Ishikawa (cell line): Measurements from ENCODE around the gene PGAM2.

Source experiments
- CEBPB ChIP-seq: IDR thresholded peaks from 2 replicates; pipeline ENCODE4 v1.6.1; 2012
- CREB1 ChIP-seq: IDR thresholded peaks from 2 replicates; pipeline ENCODE4 v1.6.1; 2012; ENCODE audit warnings: low read depth
- EGR1 ChIP-seq: IDR thresholded peaks from 2 replicates; pipeline ENCODE4 v1.6.1; 2012
- EP300 ChIP-seq: IDR thresholded peaks from 2 replicates; pipeline ENCODE4 v1.6.1; 2012; ENCODE audit warnings: borderline replicate concordance
- FOXM1 ChIP-seq: IDR thresholded peaks from 2 replicates; pipeline ENCODE4 v1.6.1; 2012; ENCODE audit warnings: low read depth, borderline replicate concordance
- NFIC ChIP-seq: IDR thresholded peaks from 2 replicates; pipeline ENCODE4 v1.6.1; 2012
- RAD21 ChIP-seq: IDR thresholded peaks from 2 replicates; pipeline ENCODE4 v1.6.1; 2012; ENCODE audit warnings: low read depth
- TAF1 ChIP-seq: IDR thresholded peaks from 2 replicates; pipeline ENCODE4 v1.6.1; 2012; ENCODE audit warnings: low read depth, mild to moderate bottlenecking
- TCF12 ChIP-seq: IDR thresholded peaks from 2 replicates; pipeline ENCODE4 v1.6.1; 2012; ENCODE audit warnings: low read depth
- TEAD4 ChIP-seq: IDR thresholded peaks from 2 replicates; pipeline ENCODE4 v1.6.1; 2012
- YY1 ChIP-seq: IDR thresholded peaks from 2 replicates; pipeline ENCODE4 v1.6.1; 2012; ENCODE audit warnings: low read depth
- ZBTB7A ChIP-seq: IDR thresholded peaks from 2 replicates; pipeline ENCODE4 v1.6.1; 2012; ENCODE audit warnings: low read depth
- TF ChIP-seq, protein P1 (sequence below): IDR thresholded peaks from 2 replicates; pipeline ENCODE4 v1.6.1; 2012
- TF ChIP-seq, protein P2 (sequence below): IDR thresholded peaks from 2 replicates; pipeline ENCODE4 v1.6.1; 2012; ENCODE audit warnings: low read depth, mild to moderate bottlenecking
- TF ChIP-seq, protein P3 (sequence below): IDR thresholded peaks from 2 replicates; pipeline ENCODE4 v1.6.1; 2012

Gene PGAM2

DNA sequence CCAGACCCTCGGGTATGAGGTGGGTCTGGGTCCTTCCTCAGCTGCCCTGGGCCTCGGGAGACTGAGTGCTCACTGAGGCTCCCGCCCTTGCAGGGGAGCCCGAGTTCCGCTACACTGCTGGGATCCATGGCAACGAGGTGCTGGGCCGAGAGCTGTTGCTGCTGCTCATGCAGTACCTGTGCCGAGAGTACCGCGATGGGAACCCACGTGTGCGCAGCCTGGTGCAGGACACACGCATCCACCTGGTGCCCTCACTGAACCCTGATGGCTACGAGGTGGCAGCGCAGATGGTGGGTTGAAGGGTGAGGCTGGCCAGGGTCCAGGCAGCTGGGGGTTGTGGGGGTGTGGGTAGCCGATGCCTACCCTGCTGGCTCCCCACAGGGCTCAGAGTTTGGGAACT lies 46.4 kb upstream of the PGAM2 start:
- no peak for TF ChIP-seq EGR1
- no peak for TF ChIP-seq ZBTB7A
- TF ChIP-seq TEAD4 = no peak
- no peak for TF ChIP-seq FOXM1
- no peak for TF ChIP-seq CREB1
- TF ChIP-seq, protein P1, sequence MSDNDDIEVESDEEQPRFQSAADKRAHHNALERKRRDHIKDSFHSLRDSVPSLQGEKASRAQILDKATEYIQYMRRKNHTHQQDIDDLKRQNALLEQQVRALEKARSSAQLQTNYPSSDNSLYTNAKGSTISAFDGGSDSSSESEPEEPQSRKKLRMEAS = no peak
- no peak for TF ChIP-seq RAD21
- TF ChIP-seq CEBPB = no peak
- TF ChIP-seq TCF12 = no peak

DNA sequence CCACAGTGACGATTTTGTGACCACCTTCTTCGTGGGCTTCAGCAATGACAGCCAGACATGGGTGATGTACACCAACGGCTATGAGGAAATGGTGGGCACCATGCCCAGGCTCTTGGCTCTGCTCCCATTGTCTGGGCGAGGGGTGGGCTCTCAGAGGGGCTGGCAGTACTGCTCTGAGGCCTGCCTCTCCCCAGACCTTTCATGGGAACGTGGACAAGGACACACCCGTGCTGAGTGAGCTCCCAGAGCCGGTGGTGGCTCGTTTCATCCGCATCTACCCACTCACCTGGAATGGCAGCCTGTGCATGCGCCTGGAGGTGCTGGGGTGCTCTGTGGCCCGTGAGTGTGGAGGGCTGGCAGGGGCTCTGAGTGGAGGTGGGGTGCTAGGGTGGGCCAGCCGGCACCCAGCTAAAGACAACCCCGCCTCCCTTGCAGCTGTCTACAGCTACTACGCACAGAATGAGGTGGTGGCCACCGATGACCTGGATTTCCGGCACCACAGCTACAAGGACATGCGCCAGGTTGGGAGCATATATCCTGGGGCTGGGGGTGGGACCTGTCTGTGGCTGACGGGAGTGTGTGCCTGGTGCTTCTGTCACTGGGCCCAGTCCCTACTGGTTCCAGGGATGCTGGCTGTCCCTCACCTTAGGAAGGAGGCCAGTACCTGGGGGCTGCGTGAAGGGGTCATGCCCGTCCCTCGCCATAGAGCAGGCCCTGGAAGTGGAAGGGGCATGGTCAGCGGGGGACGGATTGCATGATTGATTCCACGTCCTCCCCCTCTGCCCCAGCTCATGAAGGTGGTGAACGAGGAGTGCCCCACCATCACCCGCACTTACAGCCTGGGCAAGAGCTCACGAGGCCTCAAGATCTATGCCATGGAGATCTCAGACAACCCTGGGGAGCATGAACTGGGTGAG lies 45.6 kb upstream of the PGAM2 start:
- no peak for TF ChIP-seq YY1
- TF ChIP-seq, protein P2, sequence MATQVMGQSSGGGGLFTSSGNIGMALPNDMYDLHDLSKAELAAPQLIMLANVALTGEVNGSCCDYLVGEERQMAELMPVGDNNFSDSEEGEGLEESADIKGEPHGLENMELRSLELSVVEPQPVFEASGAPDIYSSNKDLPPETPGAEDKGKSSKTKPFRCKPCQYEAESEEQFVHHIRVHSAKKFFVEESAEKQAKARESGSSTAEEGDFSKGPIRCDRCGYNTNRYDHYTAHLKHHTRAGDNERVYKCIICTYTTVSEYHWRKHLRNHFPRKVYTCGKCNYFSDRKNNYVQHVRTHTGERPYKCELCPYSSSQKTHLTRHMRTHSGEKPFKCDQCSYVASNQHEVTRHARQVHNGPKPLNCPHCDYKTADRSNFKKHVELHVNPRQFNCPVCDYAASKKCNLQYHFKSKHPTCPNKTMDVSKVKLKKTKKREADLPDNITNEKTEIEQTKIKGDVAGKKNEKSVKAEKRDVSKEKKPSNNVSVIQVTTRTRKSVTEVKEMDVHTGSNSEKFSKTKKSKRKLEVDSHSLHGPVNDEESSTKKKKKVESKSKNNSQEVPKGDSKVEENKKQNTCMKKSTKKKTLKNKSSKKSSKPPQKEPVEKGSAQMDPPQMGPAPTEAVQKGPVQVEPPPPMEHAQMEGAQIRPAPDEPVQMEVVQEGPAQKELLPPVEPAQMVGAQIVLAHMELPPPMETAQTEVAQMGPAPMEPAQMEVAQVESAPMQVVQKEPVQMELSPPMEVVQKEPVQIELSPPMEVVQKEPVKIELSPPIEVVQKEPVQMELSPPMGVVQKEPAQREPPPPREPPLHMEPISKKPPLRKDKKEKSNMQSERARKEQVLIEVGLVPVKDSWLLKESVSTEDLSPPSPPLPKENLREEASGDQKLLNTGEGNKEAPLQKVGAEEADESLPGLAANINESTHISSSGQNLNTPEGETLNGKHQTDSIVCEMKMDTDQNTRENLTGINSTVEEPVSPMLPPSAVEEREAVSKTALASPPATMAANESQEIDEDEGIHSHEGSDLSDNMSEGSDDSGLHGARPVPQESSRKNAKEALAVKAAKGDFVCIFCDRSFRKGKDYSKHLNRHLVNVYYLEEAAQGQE = no peak
- TF ChIP-seq EGR1 = no peak
- no peak for TF ChIP-seq ZBTB7A
- TF ChIP-seq, protein P1 = no peak
- TF ChIP-seq TCF12 = no peak
- TF ChIP-seq TEAD4 = no peak
- TF ChIP-seq CREB1 = no peak
- no peak for TF ChIP-seq TAF1
- no peak for TF ChIP-seq FOXM1
- TF ChIP-seq EP300 = no peak
- no peak for TF ChIP-seq CEBPB
- no peak for TF ChIP-seq NFIC
- no peak for TF ChIP-seq RAD21
- TF ChIP-seq, protein P3, sequence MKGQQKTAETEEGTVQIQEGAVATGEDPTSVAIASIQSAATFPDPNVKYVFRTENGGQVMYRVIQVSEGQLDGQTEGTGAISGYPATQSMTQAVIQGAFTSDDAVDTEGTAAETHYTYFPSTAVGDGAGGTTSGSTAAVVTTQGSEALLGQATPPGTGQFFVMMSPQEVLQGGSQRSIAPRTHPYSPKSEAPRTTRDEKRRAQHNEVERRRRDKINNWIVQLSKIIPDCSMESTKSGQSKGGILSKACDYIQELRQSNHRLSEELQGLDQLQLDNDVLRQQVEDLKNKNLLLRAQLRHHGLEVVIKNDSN = no peak

DNA sequence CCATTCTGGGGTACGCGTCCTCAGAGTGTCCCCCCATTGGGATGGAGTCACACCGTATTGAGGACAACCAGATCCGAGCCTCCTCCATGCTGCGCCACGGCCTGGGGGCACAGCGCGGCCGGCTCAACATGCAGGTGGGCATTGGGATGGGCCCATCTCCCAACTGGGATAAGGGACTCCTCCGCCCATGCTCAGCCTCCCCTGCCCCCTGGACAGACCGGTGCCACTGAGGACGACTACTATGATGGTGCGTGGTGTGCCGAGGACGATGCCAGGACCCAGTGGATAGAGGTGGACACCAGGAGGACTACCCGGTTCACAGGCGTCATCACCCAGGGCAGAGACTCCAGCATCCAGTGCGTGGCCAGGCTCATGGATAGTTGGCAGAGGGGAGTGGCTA lies 44.6 kb upstream of the PGAM2 start:
- no peak for TF ChIP-seq ZBTB7A
- TF ChIP-seq, protein P3 = no peak
- no peak for TF ChIP-seq FOXM1
- TF ChIP-seq YY1 = no peak
- TF ChIP-seq, protein P1 = no peak

DNA sequence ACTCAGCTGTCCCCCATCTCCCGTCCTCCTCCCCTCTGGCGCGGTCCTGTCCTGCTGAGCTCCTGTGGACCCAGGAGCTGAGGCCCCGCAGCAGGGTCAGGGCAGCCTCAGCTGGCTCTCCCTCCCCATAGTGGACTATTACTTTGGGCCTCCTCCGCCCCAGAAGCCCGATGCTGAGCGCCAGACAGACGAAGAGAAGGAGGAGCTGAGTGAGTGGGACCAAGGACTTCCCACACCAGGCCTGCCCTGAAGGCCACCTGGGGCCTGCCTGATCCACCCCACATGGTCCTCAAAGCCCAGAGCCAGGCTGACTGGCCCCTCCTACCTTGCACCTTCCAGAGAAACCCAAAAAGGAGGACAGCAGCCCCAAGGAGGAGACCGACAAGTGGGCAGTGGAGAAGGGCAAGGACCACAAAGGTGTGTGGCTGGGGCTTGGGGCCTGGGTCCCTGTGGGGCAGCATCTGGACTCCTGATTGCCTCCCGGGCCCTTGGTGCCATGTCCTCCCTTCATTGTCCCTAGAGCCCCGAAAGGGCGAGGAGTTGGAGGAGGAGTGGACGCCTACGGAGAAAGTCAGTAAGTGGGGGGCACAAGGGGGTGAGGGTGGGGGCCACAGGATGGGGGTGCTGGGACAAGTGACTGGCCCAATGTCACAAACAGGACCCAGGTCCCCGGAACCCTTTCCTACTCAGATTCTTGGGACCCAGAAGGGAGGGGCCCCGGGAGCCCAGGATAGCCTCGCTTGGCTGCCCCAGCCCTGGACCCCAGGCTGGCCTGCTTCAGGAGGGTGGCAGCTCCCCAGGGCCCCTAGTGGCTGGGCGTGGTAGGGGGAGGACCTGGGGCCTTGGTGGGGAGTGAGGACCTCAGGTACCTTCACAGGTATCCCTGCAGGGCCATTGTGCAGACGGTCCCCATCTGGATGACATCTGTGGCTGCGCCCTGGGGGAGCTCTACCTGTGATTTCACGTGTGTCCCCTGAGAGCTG lies 43.7 kb upstream of the PGAM2 start:
- no peak for TF ChIP-seq RAD21
- no peak for TF ChIP-seq TAF1
- TF ChIP-seq, protein P2 = no peak
- TF ChIP-seq TEAD4 = no peak
- no peak for TF ChIP-seq FOXM1
- no peak for TF ChIP-seq EP300
- TF ChIP-seq CEBPB = no peak
- TF ChIP-seq, protein P1 = no peak
- TF ChIP-seq EGR1 = no peak
